Measurements from ENCODE around the gene UPF2.

- TF ChIP-seq, protein P1, sequence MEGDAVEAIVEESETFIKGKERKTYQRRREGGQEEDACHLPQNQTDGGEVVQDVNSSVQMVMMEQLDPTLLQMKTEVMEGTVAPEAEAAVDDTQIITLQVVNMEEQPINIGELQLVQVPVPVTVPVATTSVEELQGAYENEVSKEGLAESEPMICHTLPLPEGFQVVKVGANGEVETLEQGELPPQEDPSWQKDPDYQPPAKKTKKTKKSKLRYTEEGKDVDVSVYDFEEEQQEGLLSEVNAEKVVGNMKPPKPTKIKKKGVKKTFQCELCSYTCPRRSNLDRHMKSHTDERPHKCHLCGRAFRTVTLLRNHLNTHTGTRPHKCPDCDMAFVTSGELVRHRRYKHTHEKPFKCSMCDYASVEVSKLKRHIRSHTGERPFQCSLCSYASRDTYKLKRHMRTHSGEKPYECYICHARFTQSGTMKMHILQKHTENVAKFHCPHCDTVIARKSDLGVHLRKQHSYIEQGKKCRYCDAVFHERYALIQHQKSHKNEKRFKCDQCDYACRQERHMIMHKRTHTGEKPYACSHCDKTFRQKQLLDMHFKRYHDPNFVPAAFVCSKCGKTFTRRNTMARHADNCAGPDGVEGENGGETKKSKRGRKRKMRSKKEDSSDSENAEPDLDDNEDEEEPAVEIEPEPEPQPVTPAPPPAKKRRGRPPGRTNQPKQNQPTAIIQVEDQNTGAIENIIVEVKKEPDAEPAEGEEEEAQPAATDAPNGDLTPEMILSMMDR (IDR thresholded peaks at IDR 0.05) = no peak
- TF ChIP-seq POLR2A (IDR thresholded peaks at IDR 0.05) = no peak
Observed at GRCh38 chr10:11901454-11901832, 141.2 kb downstream of the UPF2 start.
